ENCODE measurements around the gene LDAF1.

LDAF1 gene

DNA sequence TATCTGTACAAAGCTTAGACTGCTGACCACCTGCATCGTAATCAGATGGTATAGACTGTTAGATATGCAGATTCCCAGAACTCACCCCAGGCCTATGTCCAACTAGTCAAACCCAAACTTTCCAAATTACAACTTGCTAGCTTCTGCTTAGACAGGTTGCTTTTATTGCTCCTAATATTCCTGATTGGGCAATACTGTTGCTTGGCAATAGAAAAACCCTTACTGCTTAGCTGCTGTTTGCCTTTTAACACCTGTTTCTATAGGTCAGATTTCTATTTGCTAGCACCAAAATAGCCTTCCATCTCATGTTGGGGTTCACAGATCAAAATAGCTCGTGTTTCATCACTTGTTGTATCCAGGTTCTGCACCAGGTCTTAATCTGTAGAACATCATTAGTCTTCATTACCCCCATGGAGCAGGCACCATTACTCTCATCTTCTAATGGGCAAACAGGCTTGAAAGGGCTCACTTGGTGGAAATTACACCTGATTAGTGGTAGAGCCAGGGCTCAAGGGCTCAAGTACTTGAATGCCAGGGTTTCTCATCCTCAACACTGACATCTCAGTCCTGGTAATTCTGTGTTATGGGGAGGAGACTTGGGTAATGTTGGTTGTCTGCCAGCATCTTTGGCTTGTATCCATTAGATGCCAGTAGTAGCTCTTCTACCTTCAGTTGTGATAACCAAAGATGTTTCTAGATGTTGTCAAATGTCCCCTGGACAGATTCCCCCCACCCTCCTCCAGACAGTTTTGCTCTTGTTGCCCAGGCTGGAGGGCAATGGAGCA, 50.2 kb downstream of the LDAF1 start:
- DNase-seq (ENCODE audit: extremely low read depth, low read depth): no peak
- no peak overlapping the region for H3K4me3 ChIP-seq (replicated peaks; ENCODE audit: low read depth, low read length)
- TF ChIP-seq, protein P1, sequence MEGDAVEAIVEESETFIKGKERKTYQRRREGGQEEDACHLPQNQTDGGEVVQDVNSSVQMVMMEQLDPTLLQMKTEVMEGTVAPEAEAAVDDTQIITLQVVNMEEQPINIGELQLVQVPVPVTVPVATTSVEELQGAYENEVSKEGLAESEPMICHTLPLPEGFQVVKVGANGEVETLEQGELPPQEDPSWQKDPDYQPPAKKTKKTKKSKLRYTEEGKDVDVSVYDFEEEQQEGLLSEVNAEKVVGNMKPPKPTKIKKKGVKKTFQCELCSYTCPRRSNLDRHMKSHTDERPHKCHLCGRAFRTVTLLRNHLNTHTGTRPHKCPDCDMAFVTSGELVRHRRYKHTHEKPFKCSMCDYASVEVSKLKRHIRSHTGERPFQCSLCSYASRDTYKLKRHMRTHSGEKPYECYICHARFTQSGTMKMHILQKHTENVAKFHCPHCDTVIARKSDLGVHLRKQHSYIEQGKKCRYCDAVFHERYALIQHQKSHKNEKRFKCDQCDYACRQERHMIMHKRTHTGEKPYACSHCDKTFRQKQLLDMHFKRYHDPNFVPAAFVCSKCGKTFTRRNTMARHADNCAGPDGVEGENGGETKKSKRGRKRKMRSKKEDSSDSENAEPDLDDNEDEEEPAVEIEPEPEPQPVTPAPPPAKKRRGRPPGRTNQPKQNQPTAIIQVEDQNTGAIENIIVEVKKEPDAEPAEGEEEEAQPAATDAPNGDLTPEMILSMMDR (IDR thresholded peaks at IDR 0.05; ENCODE audit: low read depth, low read length, missing control alignments): no peak

DNA sequence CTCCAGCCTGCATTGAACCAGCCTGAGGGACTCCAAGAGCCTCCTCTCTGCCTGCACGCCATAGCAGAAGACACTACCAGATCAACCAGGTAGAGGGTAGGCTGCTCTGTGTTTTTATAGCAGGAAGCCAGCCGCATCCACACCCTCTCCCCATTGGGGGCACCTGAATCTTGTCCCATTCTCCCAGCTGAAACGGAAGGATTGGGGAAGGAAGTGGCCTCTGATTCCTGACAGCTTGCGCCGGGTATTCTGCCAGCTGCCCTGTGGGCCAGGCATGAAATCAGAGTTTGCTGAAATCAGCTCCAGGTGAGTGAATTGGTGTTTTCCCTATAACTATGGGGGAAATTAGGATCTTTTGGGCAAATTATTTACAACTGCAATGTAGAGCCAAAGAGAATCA, 53.0 kb downstream of the LDAF1 start, which contains the start of gene ZP2:
Gene ZP2, minus strand, starts transcription at position 89 of the 400 bp plus-strand sequence. Its CDS starts 27 bp downstream, at position 62.
- no peak within 1 kb of the TSS for H3K4me3 ChIP-seq (replicated peaks; ENCODE audit: low read depth, low read length)
- TF ChIP-seq, protein P1 (IDR thresholded peaks at IDR 0.05; ENCODE audit: low read depth, low read length, missing control alignments): no peak
- DNase-seq (ENCODE audit: extremely low read depth, low read depth): no peak

DNA sequence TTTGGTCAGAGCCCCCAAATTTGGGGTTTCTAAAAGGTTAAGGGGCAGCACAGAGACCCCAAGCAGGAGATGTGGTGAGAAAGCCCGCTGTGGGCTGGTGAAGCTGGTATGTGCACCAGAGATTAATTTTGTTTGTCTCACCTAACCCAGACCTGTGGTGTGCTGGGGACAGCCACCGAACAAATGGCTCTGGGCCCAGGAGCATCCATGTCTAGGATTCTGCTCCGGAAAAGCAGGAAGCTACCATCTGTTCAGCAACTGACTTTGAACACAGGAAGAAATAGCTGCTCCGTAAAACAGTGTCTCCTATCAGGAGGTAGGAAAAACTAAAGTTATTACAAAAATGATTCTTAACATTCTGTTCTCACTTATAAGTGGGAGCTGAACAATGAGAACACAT, 55.6 kb downstream of the LDAF1 start:
- no peak overlapping the region for H3K4me3 ChIP-seq (replicated peaks; ENCODE audit: low read depth, low read length)
- TF ChIP-seq, protein P1 (IDR thresholded peaks at IDR 0.05; ENCODE audit: low read depth, low read length, missing control alignments): no peak
- DNase-seq (ENCODE audit: extremely low read depth, low read depth): no peak

DNA sequence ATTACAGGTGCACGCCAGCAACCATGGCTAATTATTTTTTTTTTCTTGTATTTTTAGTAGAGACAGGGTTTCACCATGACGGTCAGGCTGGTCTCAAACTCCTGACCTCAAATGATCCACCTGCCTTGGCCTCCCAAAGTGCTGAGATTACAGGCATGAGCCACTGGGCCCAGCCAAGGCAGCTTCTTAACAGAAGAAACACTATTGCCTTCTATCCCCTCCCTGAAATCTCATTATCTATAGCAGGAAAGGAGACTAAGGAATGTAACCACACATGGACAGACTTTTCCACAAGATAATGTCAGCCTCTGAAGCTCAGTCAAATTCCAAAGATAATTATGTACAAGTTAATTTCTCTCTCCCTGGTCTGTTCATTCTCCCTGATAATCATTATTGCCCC, 58.6 kb downstream of the LDAF1 start:
- H3K4me3 ChIP-seq (replicated peaks; ENCODE audit: low read depth, low read length): no peak overlapping the region
- TF ChIP-seq, protein P1 (IDR thresholded peaks at IDR 0.05; ENCODE audit: low read depth, low read length, missing control alignments): no peak
- DNase-seq (ENCODE audit: extremely low read depth, low read depth): no peak

DNA sequence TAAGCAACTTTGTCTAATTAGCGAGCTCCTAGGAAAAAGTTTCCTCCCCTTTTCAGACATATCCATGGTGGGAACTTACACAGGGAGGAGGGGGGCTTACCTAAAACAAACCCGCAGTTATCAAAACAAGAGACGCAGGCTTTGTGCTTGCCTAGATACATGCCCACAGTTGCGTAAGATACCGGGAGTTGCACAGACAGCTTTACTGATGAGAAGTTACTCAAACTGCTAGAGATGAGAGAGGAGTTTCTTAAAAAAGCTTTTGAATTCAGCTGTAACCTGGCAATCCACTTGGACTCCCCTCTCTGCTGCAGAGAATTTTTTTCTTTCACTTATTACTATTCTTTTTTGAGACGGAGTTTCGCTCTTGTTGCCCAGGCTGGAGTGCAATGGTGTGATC, 59.7 kb downstream of the LDAF1 start:
- DNase-seq (ENCODE audit: extremely low read depth, low read depth): no peak
- TF ChIP-seq, protein P1 (IDR thresholded peaks at IDR 0.05; ENCODE audit: low read depth, low read length, missing control alignments): no peak
- no peak overlapping the region for H3K4me3 ChIP-seq (replicated peaks; ENCODE audit: low read depth, low read length)

DNA sequence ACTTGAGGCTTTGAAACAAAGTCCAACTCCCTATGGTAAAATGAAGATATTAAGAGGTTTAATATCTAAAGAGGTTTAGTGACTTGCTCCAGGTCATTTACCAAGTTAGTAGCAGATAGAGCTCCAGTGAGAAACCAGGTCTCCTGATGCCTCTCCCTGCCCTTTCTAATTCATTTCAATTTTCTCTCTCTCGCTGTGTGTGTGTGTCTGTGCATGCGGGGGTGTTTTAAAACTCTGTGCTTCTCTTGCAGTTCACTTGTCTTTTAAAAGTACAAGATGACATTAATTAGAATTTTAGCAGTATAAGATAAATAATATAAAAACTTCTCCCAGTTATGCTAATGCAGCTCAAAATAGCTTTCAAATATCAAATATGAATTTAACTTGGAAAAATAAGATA, 61.1 kb downstream of the LDAF1 start:
- no peak overlapping the region for H3K4me3 ChIP-seq (replicated peaks; ENCODE audit: low read depth, low read length)
- TF ChIP-seq, protein P1 (IDR thresholded peaks at IDR 0.05; ENCODE audit: low read depth, low read length, missing control alignments): no peak
- no peak for DNase-seq (ENCODE audit: extremely low read depth, low read depth)
